Hematopoietic multipotent progenitor cell treated with erythropoietin and hydrocortisone succinate and interleukin-3 and kit ligand, for 17 days (in vitro differentiated cells): ENCODE data around the gene MAPK8IP1.

Source experiments
- DNase-seq: peaks from one replicate; pipeline ENCODE4 v3.0.0-alpha.2; 2015; ENCODE audit warnings: low spot score

MAPK8IP1 gene

GRCh38 chr11:45945397-45945999 is 60.0 kb downstream of the MAPK8IP1 start:
- no peak for DNase-seq

GRCh38 chr11:45947885-45948284 is 62.4 kb downstream of the MAPK8IP1 start:
- no peak for DNase-seq

GRCh38 chr11:45948356-45948755 is 62.9 kb downstream of the MAPK8IP1 start:
- DNase-seq, result no peak

- DNase-seq, result no peak
Observed at GRCh38 chr11:45949992-45950407, 64.5 kb downstream of the MAPK8IP1 start.
